T-helper 2 cell treated with Interferon-gamma antibody and Interleukin-4, amounts not matched to agents 5 μg/mL and 100 μg/mL, for 36 hours (primary cell): ENCODE data around the gene NDUFS1.
"Not testable (repeated sequence)": the region's sequence is repeated elsewhere in the genome, so short reads cannot be mapped to it uniquely, and the experiment has no call there.

Source experiments
- DNase-seq: peaks from one replicate; pipeline ENCODE4 v3.0.0; 2021; ENCODE audit warnings: low spot score
- H3K27ac Mint-ChIP-seq: one replicate; pipeline ENCODE4 v1.8.0; 2021; ENCODE audit warnings: mild to moderate bottlenecking, mixed read lengths
- H3K27me3 Mint-ChIP-seq: one replicate; pipeline ENCODE4 v1.8.0; 2021; ENCODE audit warnings: low read depth, mixed read lengths
- H3K36me3 Mint-ChIP-seq: one replicate; pipeline ENCODE4 v1.8.0; 2021; ENCODE audit warnings: low read depth, mixed read lengths
- H3K4me1 Mint-ChIP-seq: one replicate; pipeline ENCODE4 v1.8.0; 2021; ENCODE audit warnings: low read depth, mixed read lengths
- H3K4me3 Mint-ChIP-seq: one replicate; pipeline ENCODE4 v1.8.0; 2022; ENCODE audit warnings: mild to moderate bottlenecking, moderate library complexity, mixed read lengths
- H3K9me3 Mint-ChIP-seq: one replicate; pipeline ENCODE4 v1.8.0; 2021; ENCODE audit warnings: mixed read lengths

Gene NDUFS1

DNA sequence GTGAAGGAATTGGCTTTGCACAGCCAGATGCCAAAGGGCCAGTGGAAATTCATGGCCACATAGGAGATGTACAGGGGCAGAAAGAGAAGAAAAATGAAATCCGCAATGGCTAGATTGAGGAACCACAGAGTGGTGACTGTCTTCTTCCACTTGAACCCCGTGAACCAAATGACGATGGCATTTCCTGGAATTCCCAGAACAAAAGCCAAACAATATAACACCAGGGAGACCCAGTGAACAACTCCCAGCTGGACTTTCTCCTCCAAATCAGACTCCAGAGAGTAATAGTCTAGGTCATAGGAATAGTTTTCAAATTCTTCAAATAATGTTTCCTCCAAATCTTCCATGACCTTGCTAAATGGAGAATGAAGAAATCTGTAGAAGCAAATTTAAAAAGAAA, 17.7 kb upstream of the NDUFS1 start:
- Mint-ChIP-seq H3K27me3 (peaks cover 2% of the 10 kb centered on the region), H3K36me3 (no peaks in the 10 kb centered on the region), H3K27ac (no peak overlapping the region), H3K4me1 (no peaks in the 10 kb centered on the region), H3K4me3 (no peak overlapping the region), H3K9me3 (no peaks in the 10 kb centered on the region)
- no peak for DNase-seq

DNA sequence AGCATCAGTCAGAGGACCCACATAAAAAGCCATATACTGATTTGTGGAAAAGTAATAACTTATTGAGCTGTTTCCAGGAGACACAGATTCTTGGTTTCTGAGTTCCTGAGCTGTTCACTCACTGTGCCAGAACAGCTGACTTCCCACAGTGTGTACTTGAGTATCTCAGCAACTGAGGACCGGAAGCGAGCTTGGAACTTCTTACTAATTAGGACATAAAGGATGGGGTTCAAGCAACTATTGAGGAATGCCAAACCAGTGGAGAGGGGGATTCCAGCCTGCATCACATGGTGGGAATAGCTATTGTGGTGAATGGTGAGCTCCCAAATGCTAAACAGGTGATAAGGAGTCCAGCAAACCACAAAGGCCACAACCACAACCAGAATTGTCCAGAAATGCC, 16.9 kb upstream of the NDUFS1 start:
- H3K9me3 Mint-ChIP-seq: no peaks in the 10 kb centered on the region
- H3K27me3 Mint-ChIP-seq: peaks cover 2% of the 10 kb centered on the region
- H3K4me1 Mint-ChIP-seq: no peaks in the 10 kb centered on the region
- no peak overlapping the region for H3K4me3 Mint-ChIP-seq
- no peaks in the 10 kb centered on the region for H3K36me3 Mint-ChIP-seq
- H3K27ac Mint-ChIP-seq: no peak overlapping the region
- no peak for DNase-seq

DNA sequence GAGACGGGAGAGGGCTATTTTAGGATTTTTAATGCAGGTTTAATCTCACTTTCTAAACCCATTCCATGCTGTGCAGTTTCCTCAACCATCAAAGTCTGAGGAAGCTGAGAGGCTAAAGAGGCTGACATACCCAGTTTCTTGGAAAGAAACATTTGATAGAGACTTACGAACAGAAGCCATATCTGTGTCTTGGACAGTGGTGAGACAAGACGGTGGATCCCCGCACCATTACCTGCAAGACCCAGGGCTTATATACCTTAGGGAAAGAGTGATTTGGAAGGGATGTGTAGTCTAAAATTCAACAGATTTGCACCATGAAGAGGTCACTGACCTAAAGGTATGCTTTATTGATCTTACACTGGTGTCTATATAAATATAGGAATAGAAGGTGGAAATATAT, 13.9 kb upstream of the NDUFS1 start:
- no peak overlapping the region for H3K27ac Mint-ChIP-seq
- peaks cover 2% of the 10 kb centered on the region for H3K36me3 Mint-ChIP-seq
- H3K9me3 Mint-ChIP-seq: peaks cover 5% of the 10 kb centered on the region
- H3K4me3 Mint-ChIP-seq: no peak overlapping the region
- no peak for DNase-seq
- H3K4me1 Mint-ChIP-seq: no peaks in the 10 kb centered on the region
- H3K27me3 Mint-ChIP-seq: peaks cover 2% of the 10 kb centered on the region

GRCh38 chr2:206171624-206172397, 12.6 kb upstream of the NDUFS1 start:
- H3K36me3 Mint-ChIP-seq, H3K27me3 Mint-ChIP-seq, H3K9me3 Mint-ChIP-seq: not testable (repeated sequence)

GRCh38 chr2:206168230-206168629, 9.0 kb upstream of the NDUFS1 start:
- H3K27me3 Mint-ChIP-seq, DNase-seq, H3K4me1 Mint-ChIP-seq, H3K4me3 Mint-ChIP-seq, H3K27ac Mint-ChIP-seq, H3K9me3 Mint-ChIP-seq: not testable (repeated sequence)
- peaks cover 12% of the 10 kb centered on the region for H3K36me3 Mint-ChIP-seq

More at GRCh38 chr2:206171624-206172397, 12.6 kb upstream of the NDUFS1 start:
- H3K4me1 Mint-ChIP-seq, H3K4me3 Mint-ChIP-seq, DNase-seq, H3K27ac Mint-ChIP-seq: not testable (repeated sequence)

DNA sequence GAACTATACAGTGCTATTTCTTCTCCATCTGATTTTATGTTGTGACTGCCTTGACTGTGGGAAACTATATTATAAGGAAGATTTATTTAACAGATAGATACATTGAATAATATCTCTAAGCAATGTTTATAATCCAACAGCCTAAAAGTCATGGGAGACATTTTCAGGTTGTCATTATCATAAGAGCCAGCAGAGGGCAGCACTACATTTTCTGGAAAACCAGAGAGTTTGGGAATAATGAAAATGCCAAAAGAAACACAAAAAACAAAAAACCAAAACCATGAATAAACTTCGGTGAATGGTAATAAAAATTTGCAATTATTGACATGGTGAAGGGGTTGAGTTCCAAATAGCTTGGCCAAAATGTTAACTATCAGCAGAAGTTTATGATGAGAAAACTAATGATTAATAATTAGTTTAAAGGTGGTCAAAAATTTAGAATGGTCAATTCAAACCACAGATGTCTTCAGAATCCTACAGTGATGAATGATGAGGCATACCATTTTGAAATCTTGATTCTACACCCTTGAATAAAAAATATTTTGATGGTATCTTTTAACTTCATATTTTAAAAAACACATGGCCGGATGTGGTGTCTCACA, 5.1 kb upstream of the NDUFS1 start:
- Mint-ChIP-seq H3K27me3 (no peaks in the 10 kb centered on the region), H3K4me3 (no peak overlapping the region), H3K4me1 (peaks cover 20% of the 10 kb centered on the region), H3K9me3 (no peaks in the 10 kb centered on the region), H3K27ac (no peak overlapping the region), H3K36me3 (peaks cover 44% of the 10 kb centered on the region)
- no peak for DNase-seq

- H3K4me1 Mint-ChIP-seq: peaks cover 21% of the 10 kb centered on the region
- no peak overlapping the region for H3K4me3 Mint-ChIP-seq
- H3K9me3 Mint-ChIP-seq: no peaks in the 10 kb centered on the region
- DNase-seq: no peak
- H3K27ac Mint-ChIP-seq: peak overlapping the region; percentile 24
- peaks cover 49% of the 10 kb centered on the region for H3K36me3 Mint-ChIP-seq
- no peaks in the 10 kb centered on the region for H3K27me3 Mint-ChIP-seq
Measured at GRCh38 chr2:206163251-206163880, 4.1 kb upstream of the NDUFS1 start.

DNA sequence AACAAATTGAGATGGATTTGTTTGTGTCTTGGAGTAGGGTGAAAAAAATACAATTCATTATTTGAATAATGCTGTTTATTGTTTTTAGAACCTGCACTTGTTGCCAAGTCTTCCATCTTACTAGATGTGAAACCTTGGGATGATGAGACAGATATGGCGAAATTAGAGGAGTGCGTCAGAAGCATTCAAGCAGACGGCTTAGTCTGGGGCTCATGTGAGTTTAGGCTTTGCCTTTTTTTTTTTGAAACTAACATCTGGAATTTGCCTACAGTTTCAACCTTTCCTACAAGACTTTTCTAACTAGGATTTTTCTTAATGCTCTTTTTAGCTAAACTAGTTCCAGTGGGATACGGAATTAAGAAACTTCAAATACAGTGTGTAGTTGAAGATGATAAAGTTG, 3.2 kb upstream of the NDUFS1 start:
- DNase-seq, H3K27ac Mint-ChIP-seq, H3K27me3 Mint-ChIP-seq, H3K9me3 Mint-ChIP-seq: not testable (repeated sequence)
- Mint-ChIP-seq H3K4me3 (peak overlapping the region; percentile 93), H3K36me3 (peaks cover 53% of the 10 kb centered on the region), H3K4me1 (peaks cover 25% of the 10 kb centered on the region)

DNA sequence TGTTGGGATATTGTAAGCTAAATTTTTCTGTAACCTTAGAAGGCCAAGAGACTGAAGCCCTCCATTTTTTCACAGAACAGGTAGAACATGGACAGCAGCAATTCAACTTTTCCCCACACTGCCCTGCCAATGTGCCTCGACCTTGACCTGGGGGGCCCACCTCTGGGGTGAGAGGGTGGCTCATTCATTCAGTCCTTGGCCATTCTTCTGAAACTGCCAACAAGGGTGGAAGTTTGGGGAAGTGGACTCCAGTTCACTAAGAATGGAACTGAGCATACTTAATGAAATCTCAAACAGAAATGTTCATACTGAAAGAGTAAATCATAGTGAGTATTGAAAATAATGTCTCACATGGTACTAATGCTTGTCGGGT, 1.5 kb upstream of the NDUFS1 start:
- DNase-seq: no peak
- no peaks in the 10 kb centered on the region for H3K27me3 Mint-ChIP-seq
- H3K4me3 Mint-ChIP-seq: peak overlapping the region; percentile 93
- H3K9me3 Mint-ChIP-seq: no peaks in the 10 kb centered on the region
- peaks cover 59% of the 10 kb centered on the region for H3K36me3 Mint-ChIP-seq
- H3K27ac Mint-ChIP-seq: peak overlapping the region; percentile 96
- H3K4me1 Mint-ChIP-seq: peaks cover 33% of the 10 kb centered on the region

DNA sequence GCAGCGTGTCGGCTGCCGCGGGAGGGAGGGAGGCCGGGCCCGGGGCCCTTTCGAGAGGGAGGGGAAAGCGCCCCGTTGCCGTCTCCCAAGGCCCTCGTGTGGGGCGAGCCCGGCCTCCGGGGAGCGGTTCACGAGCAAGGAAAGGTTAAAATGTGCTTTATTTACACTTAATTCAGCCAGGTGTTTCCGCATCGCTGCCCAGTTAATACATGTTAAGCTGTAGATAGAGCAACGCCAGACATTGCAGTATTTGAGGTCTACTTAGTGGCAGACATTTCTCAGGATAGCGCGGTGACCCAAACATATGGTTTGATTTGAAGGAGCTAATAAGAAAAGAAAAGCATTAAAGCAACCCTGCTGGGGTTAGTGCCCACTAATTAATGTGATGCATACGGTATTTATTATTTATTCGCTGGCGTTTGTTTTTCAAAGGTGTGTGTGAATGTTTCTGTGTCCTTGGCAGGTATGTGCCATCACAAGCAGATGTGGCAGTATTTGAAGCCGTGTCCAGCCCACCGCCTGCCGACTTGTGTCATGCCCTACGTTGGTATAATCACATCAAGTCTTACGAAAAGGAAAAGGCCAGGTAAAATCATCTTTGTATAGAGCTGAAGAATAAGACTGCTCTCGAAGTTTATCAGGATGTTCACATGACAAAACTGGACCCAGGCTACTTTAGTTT, 1.0 kb upstream of the NDUFS1 start:
- Mint-ChIP-seq H3K27me3 (no peaks in the 10 kb centered on the region), H3K36me3 (peaks cover 59% of the 10 kb centered on the region), H3K4me1 (peaks cover 33% of the 10 kb centered on the region), H3K27ac (peak overlapping the region; percentile 96), H3K9me3 (no peaks in the 10 kb centered on the region), H3K4me3 (peak overlapping the region; percentile 93)
- no peak for DNase-seq

DNA sequence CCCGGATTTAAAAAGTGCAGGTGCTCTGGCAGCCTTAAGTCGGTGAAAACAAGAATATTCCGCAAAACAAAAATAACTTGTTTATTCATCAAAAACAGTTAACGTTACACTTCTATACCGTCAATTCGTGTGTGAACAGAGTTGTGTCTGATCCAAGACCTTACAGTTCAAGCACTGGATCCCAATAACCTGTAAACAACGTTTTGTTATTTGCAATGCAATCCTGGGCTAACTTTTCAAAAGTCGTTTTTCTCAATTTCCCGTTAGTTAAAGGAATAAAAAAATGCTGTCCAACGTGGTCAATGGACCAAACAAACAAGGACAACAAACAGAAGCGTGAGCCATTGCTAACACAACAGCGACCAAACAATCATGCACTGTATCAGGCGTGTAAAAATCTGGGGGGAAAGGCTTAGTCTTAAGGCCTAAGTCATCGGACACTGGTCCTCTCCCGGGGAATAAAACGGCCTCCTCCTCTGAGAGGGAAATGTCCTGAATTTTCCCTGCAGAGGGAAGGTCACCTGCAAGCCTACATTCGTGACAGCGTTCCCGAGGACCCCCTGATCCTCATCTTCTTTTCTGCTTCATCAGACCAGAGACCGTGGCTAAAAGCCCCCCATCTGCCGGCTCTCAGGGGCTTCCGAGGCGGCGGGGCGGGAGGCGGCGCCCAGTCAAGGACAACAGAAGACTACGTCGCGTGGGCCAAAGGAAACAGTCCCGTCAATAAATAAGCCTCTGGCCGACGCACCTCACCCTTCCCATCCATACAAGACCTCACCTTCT, 490 bp downstream of the NDUFS1 start:
- H3K4me3 Mint-ChIP-seq: peak overlapping the region; percentile 93
- peak overlapping the region; percentile 96 for H3K27ac Mint-ChIP-seq
- H3K9me3 Mint-ChIP-seq: no peaks in the 10 kb centered on the region
- no peaks in the 10 kb centered on the region for H3K27me3 Mint-ChIP-seq
- H3K36me3 Mint-ChIP-seq: peaks cover 55% of the 10 kb centered on the region
- no peak for DNase-seq
- H3K4me1 Mint-ChIP-seq: peaks cover 36% of the 10 kb centered on the region

GRCh38 chr2:206157014-206157413, 2.2 kb downstream of the NDUFS1 start:
- DNase-seq, H3K27ac Mint-ChIP-seq, H3K9me3 Mint-ChIP-seq, H3K27me3 Mint-ChIP-seq: not testable (repeated sequence)
- Mint-ChIP-seq H3K36me3 (peaks cover 39% of the 10 kb centered on the region), H3K4me1 (peaks cover 27% of the 10 kb centered on the region), H3K4me3 (peak overlapping the region; percentile 93)

GRCh38 chr2:206154197-206154596, 5.0 kb downstream of the NDUFS1 start:
- Mint-ChIP-seq H3K36me3 (peaks cover 27% of the 10 kb centered on the region), H3K27me3 (no peaks in the 10 kb centered on the region), H3K27ac (no peak overlapping the region), H3K4me1 (peaks cover 17% of the 10 kb centered on the region), H3K4me3 (no peak overlapping the region), H3K9me3 (no peaks in the 10 kb centered on the region)
- no peak for DNase-seq
